Activated B cell treated with CpG ODN at 0.5 μM for 24 hours (primary cell): ENCODE results near the gene RTP1. TPM values are rescaled to one million over a fixed set of nuclear protein-coding genes. Genes with fewer than 3 reads are reported as not detected.

Experiments
- ATAC-seq: fragments of 200-7000 bp; cut with Tn5 transposase; one replicate; pipeline ENCODE4 v1.10.0; 2021; ENCODE audit warnings: low read depth, mild to moderate bottlenecking, moderate library complexity
- CTCF ChIA-PET: fragments of 350-600 bp; sonication (Branson Sonifier 250); formaldehyde crosslinking; loops from one replicate; lab custom pipeline; 2021; ENCODE audit warnings: antibody characterized with exemption; lab: Charles Lee
- POLR2A ChIA-PET: fragments of 350-600 bp; sonication (Branson Sonifier 250); formaldehyde crosslinking; loops from one replicate; lab custom pipeline; 2021; ENCODE audit warnings: antibody characterized with exemption; lab: Charles Lee
- DNase-seq: peaks from one replicate; pipeline ENCODE4 v3.0.0; 2022
- H3K27ac Mint-ChIP-seq: one replicate; pipeline ENCODE4 v1.8.0; 2020; ENCODE audit warnings: mixed read lengths
- H3K27me3 Mint-ChIP-seq: one replicate; pipeline ENCODE4 v1.8.0; 2021; ENCODE audit warnings: mixed read lengths
- H3K36me3 Mint-ChIP-seq: one replicate; pipeline ENCODE4 v1.8.0; 2021; ENCODE audit warnings: low read depth, mixed read lengths
- H3K4me1 Mint-ChIP-seq: one replicate; pipeline ENCODE4 v1.8.0; 2021; ENCODE audit warnings: mixed read lengths
- H3K4me3 Mint-ChIP-seq: one replicate; pipeline ENCODE4 v1.8.0; 2020; ENCODE audit warnings: mild to moderate bottlenecking, mixed read lengths
- H3K9me3 Mint-ChIP-seq: one replicate; pipeline ENCODE4 v1.8.0; 2020; ENCODE audit warnings: mixed read lengths
- CTCF ChIP-seq: fragments of 200-600 bp; IDR thresholded peaks from one replicate; pipeline ENCODE4 v1.8.0; 2022; ENCODE audit warnings: antibody characterized with exemption, mild to moderate bottlenecking
- intact Hi-C: fragments of 100-400 bp; cut with micrococcal nuclease; formaldehyde crosslinking; loops from one replicate; pipeline ENCODE4 v1.15.1; 2024
- total RNA-seq: library from RNA; stranded (reverse); gene quantifications from 2 replicates; pipeline ENCODE4 v1.2.3, GENCODE V29; 2022

Gene RTP1
- total RNA-seq, 1 donor from 2014 or later, result not detected

- DNase-seq, result no peak
- no peaks in the 10 kb centered on the region for H3K36me3 Mint-ChIP-seq
- H3K27ac Mint-ChIP-seq, result no peak overlapping the region
- H3K9me3 Mint-ChIP-seq, result peaks cover 5% of the 10 kb centered on the region
- H3K4me1 Mint-ChIP-seq, result no peaks in the 10 kb centered on the region
- ChIA-PET CTCF (interaction anchor here (0.7 kb wide), 1 partner anchor 26 kb away, joined by 3 read pairs; no protein-coding TSS in a partner anchor), POLR2A (no interaction called here)
- no peak overlapping the region for H3K4me3 Mint-ChIP-seq
- no peak for ATAC-seq
- no peak for TF ChIP-seq CTCF
- intact Hi-C loops, result no loop called here
- H3K27me3 Mint-ChIP-seq, result peaks cover 8% of the 10 kb centered on the region
These were observed 46.7 kb downstream of the RTP1 start for GRCh38 chr3:187243933-187244524.

DNA sequence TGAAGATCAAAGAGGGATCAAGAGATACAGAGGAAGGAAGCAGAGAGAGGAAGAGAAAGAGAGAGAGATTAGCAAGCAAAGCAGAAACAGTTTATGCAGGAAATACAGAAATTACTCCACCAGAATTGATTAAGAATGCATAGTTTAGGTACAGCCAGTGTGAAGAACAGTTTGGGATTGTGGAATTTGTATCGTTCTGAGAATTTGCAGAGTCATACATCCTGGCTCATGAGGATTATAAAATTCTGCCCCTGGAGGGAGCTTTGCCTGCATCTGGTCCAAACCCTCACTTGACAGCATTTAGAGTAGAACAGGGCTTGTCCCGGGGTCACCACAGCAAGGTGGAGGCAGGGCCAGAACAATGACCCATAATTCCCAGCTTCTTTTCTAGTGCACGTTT, 50.1 kb downstream of the RTP1 start:
- no peaks in the 10 kb centered on the region for H3K36me3 Mint-ChIP-seq
- H3K27ac Mint-ChIP-seq, result no peak overlapping the region
- H3K27me3 Mint-ChIP-seq, result peaks cover 13% of the 10 kb centered on the region
- POLR2A ChIA-PET, result no interaction called here
- intact Hi-C loops, result no loop called here
- DNase-seq (no peak), ATAC-seq (no peak)
- no peak overlapping the region for H3K4me3 Mint-ChIP-seq
- H3K9me3 Mint-ChIP-seq, result no peaks in the 10 kb centered on the region
- no peaks in the 10 kb centered on the region for H3K4me1 Mint-ChIP-seq
- CTCF ChIA-PET, result no interaction called here
- TF ChIP-seq CTCF, result no peak

Other genes starting within 250 kb of the RTP1 start
- gene RPL39L, start 58.0 kb upstream of the RTP1 start, total RNA-seq, result 4.7 and 6.9 TPM in 2 replicates
- not detected in 2 replicates for gene MASP1, start 94.3 kb downstream of the RTP1 start, total RNA-seq
- gene RTP4, start 170.9 kb downstream of the RTP1 start, total RNA-seq, result 7.4 and 9.0 TPM in 2 replicates